ENCODE results near the gene ATOH8. TPM values are rescaled to one million over a fixed set of nuclear protein-coding genes. Genes with fewer than 3 reads are reported as not detected.

Gene ATOH8
- total RNA-seq, 1 donor from 2014 or later: not detected

GRCh38 chr2:85714841-85715240 is 39.0 kb upstream of the ATOH8 start:
- intact Hi-C loops (cut with micrococcal nuclease): no loop called here
- no peak overlapping the region for H3K27ac Mint-ChIP-seq
- no peaks in the 10 kb centered on the region for H3K9me3 Mint-ChIP-seq
- no peaks in the 10 kb centered on the region for H3K36me3 Mint-ChIP-seq (ENCODE audit: low read depth)
- ChIA-PET POLR2A (no interaction called here), CTCF (no interaction called here)
- no peak for DNase-seq
- no peak for TF ChIP-seq CTCF (IDR thresholded peaks at IDR 0.05)
- H3K4me1 Mint-ChIP-seq: no peaks in the 10 kb centered on the region
- ATAC-seq (ENCODE audit: low read depth): no peak
- H3K27me3 Mint-ChIP-seq: peaks cover 11% of the 10 kb centered on the region
- H3K4me3 Mint-ChIP-seq: no peak overlapping the region

GRCh38 chr2:85716346-85716914 is 37.4 kb upstream of the ATOH8 start:
- no peak for TF ChIP-seq CTCF (IDR thresholded peaks at IDR 0.05)
- no peak overlapping the region for H3K27ac Mint-ChIP-seq
- ATAC-seq (ENCODE audit: low read depth) (no peak), DNase-seq (no peak)
- H3K36me3 Mint-ChIP-seq (ENCODE audit: low read depth): no peaks in the 10 kb centered on the region
- H3K27me3 Mint-ChIP-seq: peaks cover 12% of the 10 kb centered on the region
- no peak overlapping the region for H3K4me3 Mint-ChIP-seq
- no peaks in the 10 kb centered on the region for H3K9me3 Mint-ChIP-seq
- ChIA-PET POLR2A (no interaction called here), CTCF (no interaction called here)
- intact Hi-C loops (cut with micrococcal nuclease): no loop called here
- H3K4me1 Mint-ChIP-seq: no peaks in the 10 kb centered on the region

- Mint-ChIP-seq H3K9me3 (no peaks in the 10 kb centered on the region), H3K4me1 (no peaks in the 10 kb centered on the region)
Measured at GRCh38 chr2:85717308-85718008, 36.3 kb upstream of the ATOH8 start.

GRCh38 chr2:85718009-85718391 is 35.8 kb upstream of the ATOH8 start:
- ATAC-seq (ENCODE audit: low read depth): no peak
- Mint-ChIP-seq H3K36me3 (ENCODE audit: low read depth) (no peaks in the 10 kb centered on the region), H3K9me3 (no peaks in the 10 kb centered on the region), H3K27me3 (peaks cover 9% of the 10 kb centered on the region), H3K4me3 (no peak overlapping the region), H3K4me1 (no peaks in the 10 kb centered on the region), H3K27ac (no peak overlapping the region)
- intact Hi-C loops (cut with micrococcal nuclease): no loop called here
- POLR2A ChIA-PET: no interaction called here
- no peak for DNase-seq
- CTCF ChIA-PET: no interaction called here
- no peak for TF ChIP-seq CTCF (IDR thresholded peaks at IDR 0.05)

More at GRCh38 chr2:85717308-85718008, 36.3 kb upstream of the ATOH8 start:
- H3K4me3 Mint-ChIP-seq: no peak overlapping the region
- CTCF ChIA-PET: no interaction called here
- peaks cover 9% of the 10 kb centered on the region for H3K27me3 Mint-ChIP-seq
- intact Hi-C loops (cut with micrococcal nuclease): no loop called here
- DNase-seq (no peak), ATAC-seq (ENCODE audit: low read depth) (no peak)
- no peak overlapping the region for H3K27ac Mint-ChIP-seq
- POLR2A ChIA-PET: no interaction called here
- H3K36me3 Mint-ChIP-seq (ENCODE audit: low read depth): no peaks in the 10 kb centered on the region
- TF ChIP-seq CTCF (IDR thresholded peaks at IDR 0.05): no peak

GRCh38 chr2:85718885-85719492 is 34.8 kb upstream of the ATOH8 start:
- no peak overlapping the region for H3K4me3 Mint-ChIP-seq
- TF ChIP-seq CTCF (IDR thresholded peaks at IDR 0.05): no peak
- peaks cover 9% of the 10 kb centered on the region for H3K27me3 Mint-ChIP-seq
- intact Hi-C loops (cut with micrococcal nuclease): no loop called here
- H3K36me3 Mint-ChIP-seq (ENCODE audit: low read depth): no peaks in the 10 kb centered on the region
- H3K4me1 Mint-ChIP-seq: no peaks in the 10 kb centered on the region
- POLR2A ChIA-PET: interaction anchor here (0.6 kb wide), 1 partner anchor 93 kb away, joined by 3 read pairs; no protein-coding TSS in a partner anchor
- CTCF ChIA-PET: interaction anchor here (2.2 to 2.4 kb wide), 2 partner anchors 10 kb away, joined by 8 to 14 read pairs; no protein-coding TSS in a partner anchor
- no peak for DNase-seq
- no peaks in the 10 kb centered on the region for H3K9me3 Mint-ChIP-seq
- ATAC-seq (ENCODE audit: low read depth): no peak
- H3K27ac Mint-ChIP-seq: no peak overlapping the region
